A549 treated with AZD2906 at 1 μM for 4 hours (cell line): Measurements from ENCODE around the gene RPL31. TPM values are rescaled to one million over a fixed set of nuclear protein-coding genes. Genes with fewer than 3 reads are reported as not detected.

Experiments
- total RNA-seq: library from RNA; stranded (reverse); fragments of 200-300 nt; extraction: Qiagen RNA extraction; gene quantifications from 5 replicates; pipeline ENCODE4 v1.2.3, GENCODE V29; 2022

Gene RPL31
- 1,487 to 2,270 TPM (median 2,213 TPM) in 5 replicates for total RNA-seq

GRCh38 chr2:101001691-101002561 lies at the start of gene RPL31:
RPL31 (plus strand) TSS chr2:101002289; CDS start chr2:101002702, 413 bp downstream.

Other genes starting within 250 kb of the RPL31 start
- gene NPAS2, start 182.2 kb upstream of the RPL31 start, total RNA-seq, result 65.9 to 86.8 TPM (median 81.3 TPM) in 5 replicates
- gene TBC1D8, start 149.1 kb downstream of the RPL31 start, total RNA-seq, result 83.4 to 102 TPM (median 96.4 TPM) in 5 replicates